Measurements from ENCODE around the gene SPOCK3.
"Not testable (repeated sequence)": the region's sequence is repeated elsewhere in the genome, so short reads cannot be mapped to it uniquely, and the experiment has no call there.

DNA sequence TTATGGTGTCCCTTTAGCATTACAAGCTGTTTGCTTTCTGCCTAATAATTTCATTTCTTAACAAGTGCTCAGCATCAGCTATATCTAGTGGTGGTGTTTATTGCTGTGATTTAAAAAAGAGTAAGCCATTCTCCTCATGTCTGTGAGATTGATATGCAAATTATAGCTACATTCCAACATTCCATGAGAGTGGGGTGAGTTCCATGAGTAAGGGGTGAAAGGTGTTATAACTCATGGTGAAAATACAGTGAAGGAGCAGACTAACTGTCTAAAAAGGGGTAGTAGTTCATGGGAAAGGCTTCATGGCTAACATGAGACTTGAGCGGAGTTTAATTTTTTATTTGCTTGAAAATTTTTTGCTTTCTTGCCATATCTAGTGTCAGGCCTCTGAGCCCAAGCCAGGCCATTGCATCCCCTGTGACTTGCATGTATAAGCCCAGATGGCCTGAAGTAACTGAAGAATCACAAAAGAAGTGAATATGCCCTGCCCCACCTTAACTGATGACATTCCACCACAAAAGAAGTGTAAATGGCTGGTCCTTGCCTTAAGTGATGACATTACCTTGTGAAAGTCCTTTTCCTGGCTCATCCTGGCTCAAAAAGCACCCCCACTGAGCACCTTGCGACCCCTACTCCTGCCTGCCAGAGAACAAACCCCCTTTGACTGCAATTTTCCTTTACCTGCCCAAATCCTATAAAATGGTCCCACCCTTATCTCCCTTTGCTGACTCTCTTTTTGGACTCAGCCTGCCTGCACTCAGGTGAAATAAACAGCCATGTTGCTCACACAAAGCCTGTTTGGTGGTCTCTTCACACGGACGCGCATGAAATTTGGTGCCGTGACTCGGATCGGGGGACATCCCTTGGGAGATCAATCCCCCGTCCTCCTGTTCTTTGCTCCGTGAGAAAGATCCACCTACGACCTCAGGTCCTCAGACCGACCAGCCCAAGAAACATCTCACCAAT is 518.3 kb downstream of the SPOCK3 start:
- TF ChIP-seq SUZ12 (IDR thresholded peaks at IDR 0.05; ENCODE audit: extremely low read depth, insufficient read depth, insufficient read length); YY1 (IDR thresholded peaks at IDR 0.05; ENCODE audit: insufficient read depth, insufficient read length); ZNF274 (IDR thresholded peaks at IDR 0.05; ENCODE audit: low read depth, low read length): not testable (repeated sequence)

All from NT2/D1 (cell line).